AG04449 (cell line): ENCODE measurements around the gene SLIT3.

Experiments
- CTCF ChIA-PET: fragments of 350-600 bp; formaldehyde crosslinking; extraction: SDS; loops from one replicate; lab custom pipeline; 2021; ENCODE audit warnings: antibody characterized with exemption; lab: Yijun Ruan, JAX
- POLR2A ChIA-PET: fragments of 400-600, 350-600 bp; formaldehyde crosslinking; extraction: SDS; loops from one replicate; lab custom pipeline; 2020; ENCODE audit warnings: antibody characterized with exemption, inconsistent platforms; lab: Yijun Ruan, JAX
- DNase-seq: peaks from one replicate; pipeline ENCODE4 v3.0.0-alpha.2; 2010; ENCODE audit warnings: low read depth, low spot score
- H3K4me3 ChIP-seq: 2 replicates; pipeline ENCODE4 v1.5.1; 2011; ENCODE audit warnings: low read depth, mild to moderate bottlenecking, control low read depth, low read length
- TF ChIP-seq, protein P1 (sequence below): IDR thresholded peaks from one replicate; pipeline ENCODE4 v1.5.1; 2011; ENCODE audit warnings: mild to moderate bottlenecking, moderate library complexity, low read length, control low read depth, inconsistent platforms; ENCODE audit not compliant: insufficient read depth; ENCODE audit errors: missing control alignments

The SLIT3 gene

DNA sequence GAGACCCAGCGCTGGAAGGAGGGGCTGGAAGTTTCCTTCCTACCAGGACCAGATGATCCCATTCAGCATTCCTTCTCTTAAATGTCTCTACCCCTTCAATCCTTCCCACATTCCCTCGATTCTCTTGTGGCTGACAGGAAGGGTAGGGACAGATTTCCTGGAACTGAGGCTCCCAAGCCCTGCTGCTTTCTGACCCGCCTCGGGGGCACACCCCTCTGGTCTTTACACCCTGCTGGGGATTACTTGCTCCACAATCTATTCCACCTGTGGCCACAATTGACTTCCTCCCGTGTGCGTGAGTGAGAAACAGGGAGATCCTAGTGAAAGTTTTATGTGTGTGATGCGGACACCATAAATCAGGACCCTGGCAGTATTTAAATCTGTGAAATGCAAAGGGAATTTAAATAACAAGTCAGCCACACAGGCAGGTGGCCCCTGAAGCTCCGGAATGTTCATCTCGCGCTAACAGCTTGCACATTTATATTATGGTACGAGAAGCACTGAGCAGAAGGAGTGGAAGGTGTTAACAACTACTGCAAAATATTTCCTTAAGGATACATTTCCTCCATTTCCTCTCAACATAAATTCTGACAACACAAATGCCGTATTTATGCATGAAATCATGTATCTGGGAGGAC is 237.5 kb downstream of the SLIT3 start:
- TF ChIP-seq, protein P1, sequence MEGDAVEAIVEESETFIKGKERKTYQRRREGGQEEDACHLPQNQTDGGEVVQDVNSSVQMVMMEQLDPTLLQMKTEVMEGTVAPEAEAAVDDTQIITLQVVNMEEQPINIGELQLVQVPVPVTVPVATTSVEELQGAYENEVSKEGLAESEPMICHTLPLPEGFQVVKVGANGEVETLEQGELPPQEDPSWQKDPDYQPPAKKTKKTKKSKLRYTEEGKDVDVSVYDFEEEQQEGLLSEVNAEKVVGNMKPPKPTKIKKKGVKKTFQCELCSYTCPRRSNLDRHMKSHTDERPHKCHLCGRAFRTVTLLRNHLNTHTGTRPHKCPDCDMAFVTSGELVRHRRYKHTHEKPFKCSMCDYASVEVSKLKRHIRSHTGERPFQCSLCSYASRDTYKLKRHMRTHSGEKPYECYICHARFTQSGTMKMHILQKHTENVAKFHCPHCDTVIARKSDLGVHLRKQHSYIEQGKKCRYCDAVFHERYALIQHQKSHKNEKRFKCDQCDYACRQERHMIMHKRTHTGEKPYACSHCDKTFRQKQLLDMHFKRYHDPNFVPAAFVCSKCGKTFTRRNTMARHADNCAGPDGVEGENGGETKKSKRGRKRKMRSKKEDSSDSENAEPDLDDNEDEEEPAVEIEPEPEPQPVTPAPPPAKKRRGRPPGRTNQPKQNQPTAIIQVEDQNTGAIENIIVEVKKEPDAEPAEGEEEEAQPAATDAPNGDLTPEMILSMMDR = no peak
- ChIA-PET CTCF (no interaction called here), POLR2A (no interaction called here)
- no peak for DNase-seq
- no peak overlapping the region for H3K4me3 ChIP-seq

DNA sequence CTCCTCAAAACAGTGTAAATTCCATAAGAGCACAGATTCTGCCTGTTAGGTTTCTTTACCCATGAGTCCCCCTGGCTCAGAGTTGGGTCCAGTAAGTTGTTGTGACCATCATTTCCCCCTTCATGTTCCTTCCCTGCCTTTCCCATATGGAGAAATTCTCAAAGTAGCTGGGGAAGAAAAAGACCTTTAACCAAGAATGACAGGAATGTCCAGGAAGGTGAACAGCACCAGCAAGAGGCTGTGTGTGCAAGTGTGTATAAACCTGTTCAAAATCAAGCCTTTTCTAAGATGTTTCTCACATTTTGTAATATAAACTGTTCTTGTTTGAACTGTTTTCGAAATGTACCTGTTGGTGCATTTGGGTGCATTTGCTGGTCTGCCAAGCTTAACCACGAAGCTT is 238.2 kb downstream of the SLIT3 start:
- DNase-seq = no peak
- POLR2A ChIA-PET = no interaction called here
- CTCF ChIA-PET = no interaction called here

DNA sequence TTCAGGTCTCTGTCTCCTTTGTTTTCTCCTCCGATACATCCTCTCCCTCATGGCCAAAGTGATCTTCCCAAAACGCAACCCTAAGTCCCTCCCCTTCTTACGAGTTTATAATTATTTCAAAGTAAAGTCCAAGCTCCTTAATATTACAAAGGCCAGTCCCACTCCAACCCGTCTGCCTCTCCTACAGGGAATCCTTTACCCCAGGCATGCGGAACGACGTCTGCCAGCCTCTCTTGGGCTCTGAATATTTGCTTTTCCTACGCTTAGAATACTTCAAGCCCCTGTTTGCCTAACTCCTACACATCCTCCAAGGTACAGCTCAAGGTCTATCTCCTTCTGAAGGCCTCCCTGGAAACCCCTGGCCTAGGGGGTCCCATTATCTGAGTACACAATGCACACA is 246.4 kb downstream of the SLIT3 start:
- no peak for DNase-seq
- ChIA-PET CTCF (no interaction called here), POLR2A (no interaction called here)
- TF ChIP-seq, protein P1 = no peak
- H3K4me3 ChIP-seq = no peak overlapping the region

More for the DNA sequence above, 238.2 kb downstream of the SLIT3 start:
- TF ChIP-seq, protein P1 = no peak
- no peak overlapping the region for H3K4me3 ChIP-seq

DNA sequence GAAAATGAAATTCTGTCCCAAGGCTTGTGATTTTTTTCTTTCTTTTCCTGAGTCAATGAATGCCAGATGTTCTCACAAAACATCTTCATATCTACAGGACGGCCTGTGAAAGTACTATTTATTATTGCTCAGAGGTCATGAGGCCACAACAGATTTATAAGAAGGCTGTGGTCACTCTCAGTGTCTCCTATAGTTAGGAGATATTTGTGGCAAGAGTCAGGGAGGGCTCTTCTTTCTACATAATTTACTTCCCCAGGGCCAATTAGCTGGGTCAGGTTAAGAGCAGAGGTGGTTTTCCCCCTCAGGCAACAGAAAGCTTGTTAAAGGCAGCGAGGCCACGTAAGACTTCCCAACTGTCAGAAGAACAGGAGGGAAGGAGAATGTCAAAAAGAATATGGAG is 248.7 kb downstream of the SLIT3 start:
- CTCF ChIA-PET = interaction anchor here (0.7 to 1.7 kb wide), 2 partner anchors 63 to 65 kb away, joined by 3 to 5 read pairs; no protein-coding TSS in a partner anchor
- POLR2A ChIA-PET = interaction anchor here (0.6 kb wide), 1 partner anchor 37 kb away, joined by 3 read pairs; no protein-coding TSS in a partner anchor
- TF ChIP-seq, protein P1 = no peak
- no peak overlapping the region for H3K4me3 ChIP-seq
- DNase-seq = no peak

DNA sequence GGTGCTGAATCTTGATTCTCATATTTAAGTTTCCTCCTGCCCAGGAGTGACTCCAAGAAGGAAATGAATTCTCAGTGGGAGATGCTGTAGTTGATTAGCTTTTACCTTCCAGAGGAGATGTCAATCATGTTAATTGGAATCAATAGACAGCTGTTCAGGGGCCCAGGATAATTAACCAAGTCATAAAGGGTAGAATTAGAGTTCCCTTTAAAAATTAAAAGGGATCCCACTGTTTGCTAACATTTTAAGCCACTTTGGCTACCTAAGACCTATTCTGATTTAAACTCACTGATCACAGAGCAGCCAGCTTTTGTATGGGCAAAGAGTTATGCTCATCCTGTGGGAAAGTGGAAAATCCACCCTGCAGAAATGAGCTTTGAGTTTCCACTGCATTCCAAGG is 249.6 kb downstream of the SLIT3 start:
- TF ChIP-seq, protein P1 = no peak
- POLR2A ChIA-PET = no interaction called here
- no peak overlapping the region for H3K4me3 ChIP-seq
- DNase-seq = no peak
- CTCF ChIA-PET = interaction anchor here (1.1 to 1.7 kb wide), 2 partner anchors 10 to 64 kb away, joined by 3 to 5 read pairs; no protein-coding TSS in a partner anchor

DNA sequence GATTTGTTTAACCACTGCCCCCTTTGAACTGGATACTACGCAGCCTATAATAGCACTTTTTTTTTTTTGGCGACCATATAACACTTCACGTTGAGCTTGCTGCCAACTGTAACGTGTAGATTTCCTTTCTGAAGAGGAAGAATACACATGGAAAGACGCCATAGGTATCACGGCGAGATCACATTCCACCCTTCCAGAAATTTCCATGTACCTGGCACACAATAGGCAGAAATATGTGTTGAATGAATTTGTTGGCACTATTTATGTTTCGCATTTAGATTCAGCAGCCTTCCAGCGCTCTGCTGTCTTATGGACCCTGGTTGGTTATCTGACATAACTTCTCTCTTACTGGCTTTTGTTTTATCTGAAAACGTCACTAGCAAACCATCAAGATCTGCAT is 250.3 kb downstream of the SLIT3 start:
- no peak for DNase-seq
- TF ChIP-seq, protein P1 = no peak
- CTCF ChIA-PET = interaction anchor here (0.6 to 1.1 kb wide), 3 partner anchors 11 to 753 kb away, joined by 3 read pairs; no protein-coding TSS in a partner anchor
- no peak overlapping the region for H3K4me3 ChIP-seq
- POLR2A ChIA-PET = no interaction called here
